ENCODE data around the gene SLC35E1.

DNA sequence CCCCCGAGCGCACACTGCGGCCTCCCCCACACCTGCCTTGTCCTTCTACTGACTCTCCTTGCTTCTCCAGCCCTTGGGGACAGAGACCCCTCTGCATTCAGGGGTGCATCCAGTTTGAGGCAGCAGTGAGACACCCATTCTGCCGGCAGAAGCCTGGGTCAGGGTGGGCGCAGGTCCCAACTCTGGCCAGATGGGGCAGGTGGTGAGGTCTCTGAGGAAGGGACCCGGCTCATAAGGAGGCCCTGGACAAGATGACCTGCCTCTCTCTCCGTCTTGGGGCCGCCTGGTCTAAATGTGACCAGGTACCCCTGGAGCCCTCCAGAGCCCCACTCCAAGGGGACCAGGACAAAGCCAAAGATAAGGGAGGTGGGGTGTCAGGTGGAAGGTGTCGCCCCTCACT, 36.1 kb downstream of the SLC35E1 start:
- TF ChIP-seq, protein P1, sequence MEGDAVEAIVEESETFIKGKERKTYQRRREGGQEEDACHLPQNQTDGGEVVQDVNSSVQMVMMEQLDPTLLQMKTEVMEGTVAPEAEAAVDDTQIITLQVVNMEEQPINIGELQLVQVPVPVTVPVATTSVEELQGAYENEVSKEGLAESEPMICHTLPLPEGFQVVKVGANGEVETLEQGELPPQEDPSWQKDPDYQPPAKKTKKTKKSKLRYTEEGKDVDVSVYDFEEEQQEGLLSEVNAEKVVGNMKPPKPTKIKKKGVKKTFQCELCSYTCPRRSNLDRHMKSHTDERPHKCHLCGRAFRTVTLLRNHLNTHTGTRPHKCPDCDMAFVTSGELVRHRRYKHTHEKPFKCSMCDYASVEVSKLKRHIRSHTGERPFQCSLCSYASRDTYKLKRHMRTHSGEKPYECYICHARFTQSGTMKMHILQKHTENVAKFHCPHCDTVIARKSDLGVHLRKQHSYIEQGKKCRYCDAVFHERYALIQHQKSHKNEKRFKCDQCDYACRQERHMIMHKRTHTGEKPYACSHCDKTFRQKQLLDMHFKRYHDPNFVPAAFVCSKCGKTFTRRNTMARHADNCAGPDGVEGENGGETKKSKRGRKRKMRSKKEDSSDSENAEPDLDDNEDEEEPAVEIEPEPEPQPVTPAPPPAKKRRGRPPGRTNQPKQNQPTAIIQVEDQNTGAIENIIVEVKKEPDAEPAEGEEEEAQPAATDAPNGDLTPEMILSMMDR (IDR thresholded peaks at IDR 0.05) = no peak
- TF ChIP-seq POLR2A (IDR thresholded peaks at IDR 0.05) = no peak

Data from right lobe of liver (tissue), 4 donors.